SK-N-SH (cell line): ENCODE measurements around the gene CYFIP2. TPM values are rescaled to one million over a fixed set of nuclear protein-coding genes. Genes with fewer than 3 reads are reported as not detected.

Experiments
- CTCF ChIA-PET: fragments of 300-600, 350-600 bp; formaldehyde crosslinking; extraction: SDS; loops from one replicate; lab custom pipeline; 2021; lab: Yijun Ruan, JAX
- POLR2A ChIA-PET: fragments of 350-600 bp; sonication (Branson Sonifier 250); formaldehyde crosslinking; extraction: SDS; loops from one replicate; lab custom pipeline; 2020; ENCODE audit warnings: antibody characterized with exemption, inconsistent platforms; lab: Yijun Ruan, JAX
- DNase-seq: peaks from one replicate; pipeline ENCODE4 v3.0.0; 2012
- H2AFZ ChIP-seq: fragments of 200-600 bp; sonication (generic); 2 replicates; pipeline ENCODE4 v1.8.1; 2016; ENCODE audit warnings: antibody characterized with exemption, mild to moderate bottlenecking, low read depth
- H3F3A ChIP-seq: fragments of 200-600 bp; sonication (generic); replicated peaks from 2 replicates; pipeline ENCODE3; 2016; ENCODE audit warnings: antibody characterized with exemption, mild to moderate bottlenecking; ENCODE audit not compliant: insufficient read depth
- H3K27ac ChIP-seq, 2 experiments: fragments of 200-500 bp in 1 of 2; fragments of 200-600 bp in 1 of 2; sonication (Bioruptor generic) in 1 of 2; sonication (generic), shearing (Covaris generic) in 1 of 2; 2 replicates each; pipeline versions ENCODE4 v1.5.1 to v1.6.1; 2014 to 2016; ENCODE audit warnings: low read depth in 2 of 2, inconsistent platforms in 1 of 2, low read length in 1 of 2, mild to moderate bottlenecking in 1 of 2, mixed read lengths in 1 of 2
- H3K27me3 ChIP-seq: fragments of 200-600 bp; sonication (generic), shearing (Covaris generic); 2 replicates; pipeline ENCODE4 v1.6.1; 2016; ENCODE audit warnings: mixed run types; ENCODE audit not compliant: insufficient read depth
- H3K36me3 ChIP-seq, 2 experiments: fragments of 200-500 bp in 1 of 2; fragments of 200-600 bp in 1 of 2; sonication (Bioruptor generic) in 1 of 2; sonication (generic) in 1 of 2; replicated peaks in 1 of 2; 2 replicates each; pipeline versions ENCODE3 to v1.5.1; 2014 to 2016; ENCODE audit warnings: low read length in 1 of 2, mild to moderate bottlenecking in 1 of 2; ENCODE audit not compliant: insufficient read depth in 2 of 2, control insufficient read depth in 1 of 2
- H3K4me1 ChIP-seq, 2 experiments: fragments of 200-500 bp in 1 of 2; fragments of 200-600 bp in 1 of 2; sonication (Bioruptor generic) in 1 of 2; sonication (generic), shearing (Covaris generic) in 1 of 2; 2 replicates each; pipeline versions ENCODE4 v1.5.1 to v1.6.1; 2014 to 2016; ENCODE audit warnings: low read depth in 1 of 2, low read length in 1 of 2, mixed run types in 1 of 2; ENCODE audit not compliant: insufficient read depth in 2 of 2, control insufficient read depth in 1 of 2
- H3K4me2 ChIP-seq: fragments of 200-600 bp; sonication (generic), shearing (Covaris generic); 2 replicates; pipeline ENCODE4 v1.6.1; 2017; ENCODE audit warnings: mixed run types
- H3K4me3 ChIP-seq, 2 experiments: fragments of 200-500 bp in 1 of 2; fragments of 200-600 bp in 1 of 2; sonication (Bioruptor generic) in 1 of 2; sonication (generic), shearing (Covaris generic) in 1 of 2; 2 replicates each; pipeline versions ENCODE4 v1.5.1 to v1.8.1; 2014 to 2016; ENCODE audit warnings: low read depth in 2 of 2, inconsistent platforms in 1 of 2, low read length in 1 of 2, mild to moderate bottlenecking in 1 of 2, mixed read lengths in 1 of 2, moderate library complexity in 1 of 2
- H3K79me2 ChIP-seq: fragments of 200-600 bp; sonication (generic); 2 replicates; pipeline ENCODE4 v1.8.1; 2017; ENCODE audit warnings: mild to moderate bottlenecking; ENCODE audit not compliant: insufficient read depth
- H3K9ac ChIP-seq: fragments of 200-600 bp; sonication (generic); 2 replicates; pipeline ENCODE4 v1.6.1; 2017; ENCODE audit warnings: mixed run types
- H3K9me2 ChIP-seq: fragments of 200-600 bp; sonication (generic); 2 replicates; pipeline ENCODE4 v1.6.1; 2017; ENCODE audit warnings: mixed run types
- H3K9me3 ChIP-seq: fragments of 200-600 bp; sonication (generic); 2 replicates; pipeline ENCODE4 v1.6.1; 2017; ENCODE audit warnings: mixed run types, mild to moderate bottlenecking, moderate library complexity
- H4K20me1 ChIP-seq: fragments of 200-600 bp; sonication (generic); 2 replicates; pipeline ENCODE4 v1.6.1; 2017; ENCODE audit warnings: mild to moderate bottlenecking, mixed run types; ENCODE audit not compliant: insufficient read depth
- EP300 ChIP-seq, 2 experiments: IDR thresholded peaks; 2 replicates each; pipeline versions ENCODE4 v1.4.0 to v1.6.1; 2012; ENCODE audit warnings: borderline replicate concordance in 1 of 2, low read depth in 1 of 2, low read length in 1 of 2
- EZH2phosphoT487 ChIP-seq: fragments of 200-600 bp; sonication (generic); IDR thresholded peaks from 2 replicates; pipeline ENCODE4 v1.6.1; 2017; ENCODE audit warnings: low read depth, mixed run types, mild to moderate bottlenecking, antibody characterized with exemption, moderate library complexity, borderline replicate concordance
- FOXM1 ChIP-seq: IDR thresholded peaks from 2 replicates; pipeline ENCODE4 v1.4.0; 2012; ENCODE audit warnings: low read depth, mild to moderate bottlenecking
- GATA2 ChIP-seq: sonication (generic); formaldehyde crosslinking; IDR thresholded peaks from 2 replicates; pipeline ENCODE4 v1.5.0; 2020; ENCODE audit warnings: mild to moderate bottlenecking, missing genetic modification reagents
- JUND ChIP-seq: IDR thresholded peaks from 2 replicates; pipeline ENCODE4 v1.4.0; 2012
- RFX5 ChIP-seq: IDR thresholded peaks from 2 replicates; pipeline ENCODE4 v1.6.1; 2012; ENCODE audit warnings: mild to moderate bottlenecking, improper control_type of control experiment, low read length
- TAF1 ChIP-seq: IDR thresholded peaks from 2 replicates; pipeline ENCODE4 v1.6.1; 2012; ENCODE audit warnings: low read depth, mild to moderate bottlenecking, low read length, moderate library complexity, borderline replicate concordance
- TEAD4 ChIP-seq: IDR thresholded peaks from 2 replicates; pipeline ENCODE4 v1.4.0; 2012; ENCODE audit warnings: mild to moderate bottlenecking, borderline replicate concordance; ENCODE audit not compliant: insufficient read depth
- WGBS: methylation state at CpG from one replicate; pipeline ENCODE4 v1.1.6; 2017; ENCODE audit warnings: low lambda C conversion rate; 5-methylcytosine and 5-hydroxymethylcytosine counted together
- polyA plus RNA-seq, 3 experiments: library from polyadenylated mRNA; depleted of rRNA; stranded (reverse); fragments of >200 nt; gene quantifications; 2 replicates each; pipeline ENCODE4 v1.2.3, GENCODE V29; 2012
- TF ChIP-seq, protein P1 (sequence below): IDR thresholded peaks from 2 replicates; pipeline ENCODE4 v1.6.1; 2012; ENCODE audit warnings: mild to moderate bottlenecking, low read depth, low read length, moderate library complexity
- TF ChIP-seq, protein P2 (sequence below): IDR thresholded peaks from 2 replicates; pipeline ENCODE4; 2012
- TF ChIP-seq, protein P3 (sequence below): IDR thresholded peaks from 2 replicates; pipeline ENCODE4 v1.4.0; 2012; ENCODE audit warnings: low read depth
- TF ChIP-seq, protein P4 (sequence below): fragments of 150-350 bp; IDR thresholded peaks from 2 replicates; pipeline ENCODE4 v1.6.1; 2017; ENCODE audit warnings: antibody characterized with exemption, low read length, low read depth, borderline replicate concordance

CYFIP2 gene
- polyA plus RNA-seq, 1 of the 3 experiments (the other 2 are of a cell fraction), result 20.1 TPM

DNA sequence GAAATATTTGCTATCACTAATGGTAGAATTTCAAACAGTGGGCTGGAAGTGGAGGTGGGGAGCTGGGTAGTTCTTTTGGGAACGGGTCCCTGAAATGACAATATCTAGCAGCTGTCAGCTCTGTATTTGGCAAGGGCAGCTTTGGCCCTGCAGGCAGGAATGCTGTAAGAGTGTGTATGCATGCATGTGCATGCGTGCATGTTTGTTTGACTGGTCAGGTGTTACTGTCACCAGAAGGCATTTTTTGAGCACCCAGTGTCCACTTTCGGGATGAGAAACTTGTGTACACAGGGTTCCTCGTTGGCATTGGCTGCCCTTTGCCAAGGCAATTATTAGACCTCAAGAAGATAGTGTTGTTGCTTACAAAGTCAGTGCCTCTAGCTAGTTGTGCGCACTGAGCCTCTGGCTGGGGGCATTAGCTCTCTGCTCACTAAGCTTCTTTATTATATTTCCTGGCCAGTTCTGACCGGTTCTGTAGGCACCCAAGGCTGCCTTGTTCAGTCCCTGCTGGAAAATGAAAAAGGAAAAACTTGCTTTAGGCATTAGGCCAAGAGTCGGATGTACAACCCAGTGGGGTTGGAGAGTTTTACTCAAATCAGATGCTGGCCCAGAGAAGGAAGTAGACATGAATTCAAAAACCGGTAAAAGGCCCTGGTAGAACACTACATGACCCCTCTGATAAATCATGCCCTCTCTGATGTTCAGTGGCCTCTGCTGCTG is 2.0 kb downstream of the CYFIP2 start (continued):
- TF ChIP-seq, protein P1, sequence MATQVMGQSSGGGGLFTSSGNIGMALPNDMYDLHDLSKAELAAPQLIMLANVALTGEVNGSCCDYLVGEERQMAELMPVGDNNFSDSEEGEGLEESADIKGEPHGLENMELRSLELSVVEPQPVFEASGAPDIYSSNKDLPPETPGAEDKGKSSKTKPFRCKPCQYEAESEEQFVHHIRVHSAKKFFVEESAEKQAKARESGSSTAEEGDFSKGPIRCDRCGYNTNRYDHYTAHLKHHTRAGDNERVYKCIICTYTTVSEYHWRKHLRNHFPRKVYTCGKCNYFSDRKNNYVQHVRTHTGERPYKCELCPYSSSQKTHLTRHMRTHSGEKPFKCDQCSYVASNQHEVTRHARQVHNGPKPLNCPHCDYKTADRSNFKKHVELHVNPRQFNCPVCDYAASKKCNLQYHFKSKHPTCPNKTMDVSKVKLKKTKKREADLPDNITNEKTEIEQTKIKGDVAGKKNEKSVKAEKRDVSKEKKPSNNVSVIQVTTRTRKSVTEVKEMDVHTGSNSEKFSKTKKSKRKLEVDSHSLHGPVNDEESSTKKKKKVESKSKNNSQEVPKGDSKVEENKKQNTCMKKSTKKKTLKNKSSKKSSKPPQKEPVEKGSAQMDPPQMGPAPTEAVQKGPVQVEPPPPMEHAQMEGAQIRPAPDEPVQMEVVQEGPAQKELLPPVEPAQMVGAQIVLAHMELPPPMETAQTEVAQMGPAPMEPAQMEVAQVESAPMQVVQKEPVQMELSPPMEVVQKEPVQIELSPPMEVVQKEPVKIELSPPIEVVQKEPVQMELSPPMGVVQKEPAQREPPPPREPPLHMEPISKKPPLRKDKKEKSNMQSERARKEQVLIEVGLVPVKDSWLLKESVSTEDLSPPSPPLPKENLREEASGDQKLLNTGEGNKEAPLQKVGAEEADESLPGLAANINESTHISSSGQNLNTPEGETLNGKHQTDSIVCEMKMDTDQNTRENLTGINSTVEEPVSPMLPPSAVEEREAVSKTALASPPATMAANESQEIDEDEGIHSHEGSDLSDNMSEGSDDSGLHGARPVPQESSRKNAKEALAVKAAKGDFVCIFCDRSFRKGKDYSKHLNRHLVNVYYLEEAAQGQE, result no peak
- TF ChIP-seq FOXM1 (no peak), JUND (no peak), EZH2phosphoT487 (no peak), TAF1 (no peak), TEAD4 (no peak), RFX5 (no peak)
- TF ChIP-seq, protein P2, sequence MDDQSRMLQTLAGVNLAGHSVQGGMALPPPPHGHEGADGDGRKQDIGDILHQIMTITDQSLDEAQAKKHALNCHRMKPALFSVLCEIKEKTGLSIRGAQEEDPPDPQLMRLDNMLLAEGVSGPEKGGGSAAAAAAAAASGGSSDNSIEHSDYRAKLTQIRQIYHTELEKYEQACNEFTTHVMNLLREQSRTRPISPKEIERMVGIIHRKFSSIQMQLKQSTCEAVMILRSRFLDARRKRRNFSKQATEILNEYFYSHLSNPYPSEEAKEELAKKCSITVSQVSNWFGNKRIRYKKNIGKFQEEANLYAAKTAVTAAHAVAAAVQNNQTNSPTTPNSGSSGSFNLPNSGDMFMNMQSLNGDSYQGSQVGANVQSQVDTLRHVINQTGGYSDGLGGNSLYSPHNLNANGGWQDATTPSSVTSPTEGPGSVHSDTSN, result no peak

DNA sequence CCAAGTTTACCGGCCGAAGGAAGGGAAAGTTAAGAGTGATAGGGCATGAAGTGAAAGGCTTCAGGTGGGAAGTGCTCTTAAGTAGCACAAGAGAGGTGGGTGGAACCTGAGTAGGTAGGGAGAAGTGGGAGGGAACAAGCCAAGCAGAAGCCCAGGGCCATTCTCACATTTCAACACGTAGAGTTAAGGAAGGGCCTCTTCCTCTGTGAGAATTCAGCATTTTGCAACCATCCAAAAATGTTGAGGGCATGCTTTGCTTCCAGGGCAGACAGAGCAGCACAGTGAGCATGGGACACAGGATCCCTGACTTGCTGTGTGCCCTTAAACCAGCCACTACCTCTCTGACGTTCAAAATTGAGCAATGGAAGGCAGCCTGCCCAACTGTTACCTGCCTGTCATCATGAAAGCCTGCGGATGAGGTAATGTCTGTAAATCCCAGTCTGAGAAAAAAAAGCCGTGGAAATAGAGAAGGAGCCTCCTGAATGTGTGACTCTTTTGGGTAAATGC is 3.3 kb downstream of the CYFIP2 start:
- H3F3A ChIP-seq, result no peaks in the 10 kb centered on the region
- no peaks in the 10 kb centered on the region for H3K9me2 ChIP-seq
- peaks cover 0 to 19% of the 10 kb centered on the region in 2 experiments; a peak in 1 of 4 replicates for H3K4me1 ChIP-seq
- H3K79me2 ChIP-seq, result no peaks in the 10 kb centered on the region
- H3K9me3 ChIP-seq, result no peaks in the 10 kb centered on the region
- H4K20me1 ChIP-seq, result no peaks in the 10 kb centered on the region
- 86% methylated on average over 6 of the region's 6 CpGs for WGBS
- no peak overlapping the region for H3K27ac ChIP-seq
- H2AFZ ChIP-seq, result no peak overlapping the region
- TF ChIP-seq EP300 (IDR thresholded peaks at IDR 0.05; ENCODE audit: borderline replicate concordance in 1 of 2, low read depth in 1 of 2, low read length in 1 of 2) (no peak), GATA2 (no peak)
- TF ChIP-seq, protein P3, sequence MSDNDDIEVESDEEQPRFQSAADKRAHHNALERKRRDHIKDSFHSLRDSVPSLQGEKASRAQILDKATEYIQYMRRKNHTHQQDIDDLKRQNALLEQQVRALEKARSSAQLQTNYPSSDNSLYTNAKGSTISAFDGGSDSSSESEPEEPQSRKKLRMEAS, result no peak
- TF ChIP-seq, protein P1, result no peak
- TF ChIP-seq, protein P4, sequence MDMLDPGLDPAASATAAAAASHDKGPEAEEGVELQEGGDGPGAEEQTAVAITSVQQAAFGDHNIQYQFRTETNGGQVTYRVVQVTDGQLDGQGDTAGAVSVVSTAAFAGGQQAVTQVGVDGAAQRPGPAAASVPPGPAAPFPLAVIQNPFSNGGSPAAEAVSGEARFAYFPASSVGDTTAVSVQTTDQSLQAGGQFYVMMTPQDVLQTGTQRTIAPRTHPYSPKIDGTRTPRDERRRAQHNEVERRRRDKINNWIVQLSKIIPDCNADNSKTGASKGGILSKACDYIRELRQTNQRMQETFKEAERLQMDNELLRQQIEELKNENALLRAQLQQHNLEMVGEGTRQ, result no peak
- H3K9ac ChIP-seq, result no peak overlapping the region
- POLR2A ChIA-PET, result no interaction called here
- peaks cover 10% of the 10 kb centered on the region; the same call in 1 of the 2 replicates for H3K27me3 ChIP-seq
- H3K36me3 ChIP-seq, result no peaks in the 10 kb centered on the region
- no peak overlapping the region for H3K4me3 ChIP-seq
- DNase-seq, result no peak
- CTCF ChIA-PET, result no interaction called here
- H3K4me2 ChIP-seq, result no peak overlapping the region
